ENCODE results near the gene SNX4. TPM values are rescaled to one million over a fixed set of nuclear protein-coding genes. Genes with fewer than 3 reads are reported as not detected.

Gene SNX4
- total and polyA plus RNA-seq, 2 of the 8 experiments (the other 6 are each of a cell fraction or from before 2014, with no cell fraction given) = 7.2 to 23.1 TPM

GRCh38 chr3:125398952-125399351 is 121.0 kb downstream of the SNX4 start:
- Histone ChIP-seq H3K9me3 (ENCODE audit: insufficient read depth in 2 of 2, low read depth in 1 of 2, low read length in 1 of 2) (no peaks in the 10 kb centered on the region), H3K4me2 (ENCODE audit: insufficient read depth in 1 of 2, low read depth in 2 of 2, low read length in 2 of 2) (no peak overlapping the region), H3K18ac (ENCODE audit: extremely low read depth, low read length) (no peak overlapping the region), H4K8ac (ENCODE audit: extremely low read depth, insufficient read depth, low read length) (no peak overlapping the region), H3K23me2 (ENCODE audit: low read depth, low read length) (no peaks in the 10 kb centered on the region), H2AFZ (ENCODE audit: low read length) (no peak overlapping the region), H4K5ac (ENCODE audit: insufficient read length, low read depth, low read length) (no peak overlapping the region), H3K14ac (ENCODE audit: insufficient read length) (no peak overlapping the region), H3K56ac (replicated peaks; ENCODE audit: insufficient read length, low read depth, low read length) (no peak overlapping the region), H3K36me3 (ENCODE audit: control insufficient read depth in 2 of 4, insufficient read depth in 4 of 4, low read length in 3 of 4) (no peaks in the 10 kb centered on the region), H3K4me3 (ENCODE audit: extremely low read depth in 1 of 4, insufficient read depth in 2 of 4, low read depth in 3 of 4, low read length in 4 of 4) (no peak overlapping the region), H3K27me3 (replicated peaks in 1 of 4; ENCODE audit: control insufficient read depth in 3 of 4, extremely low read depth in 1 of 4, insufficient read depth in 3 of 4, low read length in 3 of 4) (no peaks in the 10 kb centered on the region), H3K4me1 (replicated peaks in 1 of 4; ENCODE audit: control insufficient read depth in 3 of 4, insufficient read depth in 4 of 4, low read length in 3 of 4) (no peaks in the 10 kb centered on the region), H3K79me1 (ENCODE audit: low read depth, low read length) (no peaks in the 10 kb centered on the region), H3K79me2 (ENCODE audit: control insufficient read depth in 1 of 2, insufficient read depth in 2 of 2, low read length in 2 of 2) (no peaks in the 10 kb centered on the region), H3K9ac (replicated peaks in 1 of 4; ENCODE audit: extremely low read depth in 1 of 4, low read depth in 3 of 4, low read length in 3 of 4) (no peak overlapping the region), H2AK5ac (ENCODE audit: low read depth, low read length) (no peak overlapping the region), H2BK12ac (ENCODE audit: low read depth, low read length) (no peak overlapping the region), H2BK15ac (ENCODE audit: low read length) (no peak overlapping the region), H2BK5ac (ENCODE audit: low read depth, low read length) (no peak overlapping the region), H3K4ac (replicated peaks; ENCODE audit: insufficient read length, low read depth, low read length) (no peak overlapping the region), H4K20me1 (replicated peaks in 1 of 2; ENCODE audit: control insufficient read depth in 1 of 2, insufficient read depth in 2 of 2, low read length in 2 of 2) (no peaks in the 10 kb centered on the region), H3K23ac (ENCODE audit: insufficient read length) (no peak overlapping the region), H2BK20ac (ENCODE audit: low read length) (no peak overlapping the region), H3K27ac (ENCODE audit: low read depth, low read length) (no peak overlapping the region), H2BK120ac (replicated peaks; ENCODE audit: low read depth, low read length) (no peak overlapping the region), H4K91ac (replicated peaks; ENCODE audit: insufficient read length, low read length) (no peak overlapping the region)
- ChIA-PET CTCF (ENCODE audit: partially characterized antibody) (interaction anchor here (0.6 to 1.7 kb wide), 6 partner anchors 13 to 128 kb away, joined by 3 to 4 read pairs (median 3); no protein-coding TSS in a partner anchor), POLR2A (ENCODE audit: partially characterized antibody) (interaction anchor here (0.6 kb wide), 1 partner anchor 197 kb away, joined by 3 read pairs; no protein-coding TSS in a partner anchor)
- FAIRE-seq = no peak
- TF ChIP-seq TCF12 (IDR thresholded peaks at IDR 0.05; ENCODE audit: low read depth, low read length) (no peak), BACH1 (IDR thresholded peaks at IDR 0.05; ENCODE audit: low read length) (no peak), E2F6 (IDR thresholded peaks at IDR 0.05) (no peak), GABPA (IDR thresholded peaks at IDR 0.05; ENCODE audit: borderline replicate concordance, insufficient read depth, low read length) (no peak), CEBPB (IDR thresholded peaks at IDR 0.05; ENCODE audit: low read depth, low read length) (no peak)
- no peak for DNase-seq (ENCODE audit: low read depth in 1 of 2, low spot score in 2 of 2)
- 46% methylated on average over 1 of the region's 1 CpG; no CpG with 5 or more reads in 1 of the 2 experiments for WGBS, 2 experiments (ENCODE audit: extremely low coverage in 1 of 2, insufficient coverage in 1 of 2, insufficient read length in 1 of 2, insufficient replicate concordance in 2 of 2, low coverage in 1 of 2, low lambda C conversion rate in 2 of 2, missing lambda C conversion rate in 1 of 2)
